LNCaP clone FGC (cell line): ENCODE measurements around the gene SYNGR2.

Experiments used
- DNase-seq: peaks from one replicate; pipeline ENCODE4 v3.0.0-alpha.2; 2011; ENCODE audit warnings: low read depth
- H3K4me3 ChIP-seq: 2 replicates; pipeline ENCODE4 v1.5.1; 2011; ENCODE audit warnings: mild to moderate bottlenecking, low read depth, low read length, control low read depth
- CTCF ChIP-seq: IDR thresholded peaks from 2 replicates; pipeline ENCODE4 v1.5.1; 2012; ENCODE audit warnings: mild to moderate bottlenecking; ENCODE audit not compliant: control insufficient read depth, insufficient read depth; ENCODE audit errors: extremely low read depth

Gene SYNGR2

DNA sequence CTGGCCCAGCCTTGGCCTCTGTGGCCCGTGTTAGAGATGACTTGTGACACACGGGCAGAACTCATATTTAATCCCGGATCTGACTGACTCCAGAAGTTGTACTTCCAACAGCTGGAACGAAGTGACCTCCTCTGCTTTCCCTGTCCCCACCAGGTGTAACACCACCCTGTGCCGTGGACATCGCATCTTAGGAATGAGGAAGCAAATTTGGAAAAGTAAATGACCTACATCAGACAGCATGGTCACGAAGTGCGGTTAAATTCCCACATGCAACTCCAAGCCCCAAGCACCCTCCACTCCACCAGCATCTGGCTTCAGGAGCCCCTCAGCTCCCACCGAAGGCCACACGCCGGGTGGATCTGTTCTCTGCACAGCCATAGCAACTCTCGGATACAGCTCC is 15.5 kb downstream of the SYNGR2 start:
- no peak for DNase-seq
- no peak for TF ChIP-seq CTCF
- peak overlapping the region; percentile 34 for H3K4me3 ChIP-seq

DNA sequence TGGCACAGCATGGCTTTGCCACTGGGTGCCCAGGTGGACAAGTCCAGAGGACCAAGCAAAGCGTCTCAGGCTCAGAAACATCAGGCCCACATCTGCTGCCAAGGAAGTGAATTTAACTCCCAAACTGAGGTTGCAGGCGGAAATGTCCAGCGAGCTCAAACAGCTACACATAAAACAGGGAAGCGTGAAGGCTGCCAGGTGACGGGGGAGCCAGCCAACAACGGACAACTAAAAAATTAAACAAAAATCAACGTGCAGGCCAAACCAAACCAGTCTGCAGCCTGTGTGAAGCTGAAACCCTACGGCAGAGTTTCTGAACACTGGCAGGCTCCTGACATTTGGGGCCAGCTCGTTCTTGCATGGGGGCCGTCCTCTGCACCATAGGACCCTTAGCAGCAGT is 16.0 kb downstream of the SYNGR2 start:
- DNase-seq = peak; percentile 91
- peak overlapping the region; percentile 74 for H3K4me3 ChIP-seq
- TF ChIP-seq CTCF = no peak

- H3K4me3 ChIP-seq = peak overlapping the region; percentile 74
- peak; percentile 46 for DNase-seq
- TF ChIP-seq CTCF = no peak
Measured at GRCh38 chr17:78184868-78185267, 16.5 kb downstream of the SYNGR2 start.

DNA sequence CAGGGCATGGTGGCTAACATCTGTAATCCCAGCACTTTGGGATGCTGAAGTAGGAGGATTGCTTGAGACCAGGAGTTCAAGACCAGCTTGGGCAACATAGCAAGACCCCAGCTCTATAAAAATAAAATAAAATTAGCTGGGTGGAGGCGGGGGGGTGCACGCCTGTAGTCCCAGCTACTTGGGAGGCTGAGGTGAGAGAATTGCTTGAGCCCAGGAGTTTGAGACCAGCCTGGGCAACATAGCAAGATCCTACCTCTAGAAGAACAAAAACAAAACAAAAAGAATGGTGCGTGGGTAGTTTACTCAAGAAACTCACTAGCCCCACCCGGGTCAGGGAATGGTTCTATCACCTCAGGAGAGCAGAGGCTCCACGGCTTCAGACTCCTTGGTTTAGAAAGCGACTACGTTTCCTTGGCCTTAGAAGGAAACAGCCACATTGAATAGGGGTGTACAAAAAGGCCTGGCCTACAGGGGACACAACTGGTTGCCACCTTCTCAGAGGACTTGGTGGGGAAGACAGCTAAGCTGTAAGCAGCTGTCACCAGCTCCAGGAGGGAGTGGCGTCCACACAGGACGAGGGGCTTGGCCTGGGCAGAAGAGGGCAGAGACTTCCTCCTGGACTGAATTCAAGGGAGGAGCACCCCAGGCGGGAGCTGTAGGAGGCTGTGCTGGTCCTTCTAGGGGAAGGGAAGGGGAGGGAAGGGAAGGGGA is 17.8 kb downstream of the SYNGR2 start:
- DNase-seq = no peak
- TF ChIP-seq CTCF = no peak
- H3K4me3 ChIP-seq = peak overlapping the region; percentile 74

GRCh38 chr17:78186692-78187595 is 18.6 kb downstream of the SYNGR2 start, which contains the start of the genes AFMID and TK1:
Gene AFMID, plus strand, starts transcription at chr17:78187362. Its CDS starts 9 bp downstream, at chr17:78187371.
Gene TK1, minus strand, starts transcription at chr17:78187052. Its CDS starts 58 bp downstream, at chr17:78186994.
- H3K4me3 ChIP-seq = peak within 1 kb of the TSS; percentile 74
- peak; percentile 52 for TF ChIP-seq CTCF

GRCh38 chr17:78196716-78197115 is 28.3 kb downstream of the SYNGR2 start:
- no peak overlapping the region for H3K4me3 ChIP-seq

More at GRCh38 chr17:78186692-78187595, 18.6 kb downstream of the SYNGR2 start, which contains the start of the genes AFMID and TK1:
- DNase-seq = peak; percentile 96

More at GRCh38 chr17:78196716-78197115, 28.3 kb downstream of the SYNGR2 start:
- DNase-seq = no peak
- no peak for TF ChIP-seq CTCF
